SU-DHL-6 (cell line): ENCODE data around the gene TMPRSS2.

ENCODE experiments used
- EZH2phosphoT487 ChIP-seq: fragments of 200-600 bp; sonication (generic), shearing (Covaris generic); conservative IDR thresholded peaks from 2 replicates; pipeline ENCODE4 v1.6.1; 2018; ENCODE audit warnings: mild to moderate bottlenecking, antibody characterized with exemption, low read length, moderate library complexity, mixed read lengths
- TF ChIP-seq, protein P1 (sequence below): fragments of 200-600 bp; sonication (generic); IDR thresholded peaks from one replicate; pipeline ENCODE4 v1.5.1; 2017; ENCODE audit warnings: antibody characterized with exemption, mild to moderate bottlenecking, low read length, moderate library complexity; ENCODE audit not compliant: insufficient read depth, poor library complexity, severe bottlenecking

DNA sequence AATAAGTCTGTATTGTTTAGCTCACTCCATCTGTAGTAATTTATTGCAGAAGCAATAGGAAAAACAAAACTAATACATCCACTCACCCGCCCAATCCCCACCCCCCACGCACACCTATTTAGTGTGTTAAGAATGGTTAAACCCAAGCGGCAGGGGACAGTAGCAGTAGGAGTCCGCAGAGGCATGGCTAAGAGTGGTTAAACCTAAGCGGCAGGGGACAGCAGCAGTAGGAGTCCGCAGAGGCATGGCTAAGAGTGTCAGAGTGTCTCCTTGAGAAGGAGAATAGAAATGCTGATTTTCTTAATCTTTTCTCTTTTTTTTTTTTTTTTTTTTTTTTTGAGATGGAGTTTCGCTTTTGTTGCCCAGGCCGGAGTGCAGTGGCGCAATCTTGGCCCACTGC, 34.8 kb upstream of the TMPRSS2 start:
- no peak for TF ChIP-seq EZH2phosphoT487
- TF ChIP-seq, protein P1, sequence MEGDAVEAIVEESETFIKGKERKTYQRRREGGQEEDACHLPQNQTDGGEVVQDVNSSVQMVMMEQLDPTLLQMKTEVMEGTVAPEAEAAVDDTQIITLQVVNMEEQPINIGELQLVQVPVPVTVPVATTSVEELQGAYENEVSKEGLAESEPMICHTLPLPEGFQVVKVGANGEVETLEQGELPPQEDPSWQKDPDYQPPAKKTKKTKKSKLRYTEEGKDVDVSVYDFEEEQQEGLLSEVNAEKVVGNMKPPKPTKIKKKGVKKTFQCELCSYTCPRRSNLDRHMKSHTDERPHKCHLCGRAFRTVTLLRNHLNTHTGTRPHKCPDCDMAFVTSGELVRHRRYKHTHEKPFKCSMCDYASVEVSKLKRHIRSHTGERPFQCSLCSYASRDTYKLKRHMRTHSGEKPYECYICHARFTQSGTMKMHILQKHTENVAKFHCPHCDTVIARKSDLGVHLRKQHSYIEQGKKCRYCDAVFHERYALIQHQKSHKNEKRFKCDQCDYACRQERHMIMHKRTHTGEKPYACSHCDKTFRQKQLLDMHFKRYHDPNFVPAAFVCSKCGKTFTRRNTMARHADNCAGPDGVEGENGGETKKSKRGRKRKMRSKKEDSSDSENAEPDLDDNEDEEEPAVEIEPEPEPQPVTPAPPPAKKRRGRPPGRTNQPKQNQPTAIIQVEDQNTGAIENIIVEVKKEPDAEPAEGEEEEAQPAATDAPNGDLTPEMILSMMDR: no peak
